HFFc6 (cell line): ENCODE data around the gene C22orf42. TPM values are rescaled to one million over a fixed set of nuclear protein-coding genes. Genes with fewer than 3 reads are reported as not detected.

Source experiments
- DNase-seq: peaks from one replicate; pipeline ENCODE4 v3.0.0-alpha.2; 2018
- H3K27ac Mint-ChIP-seq: 2 replicates; pipeline ENCODE4 v1.8.0; 2020; ENCODE audit warnings: mild to moderate bottlenecking, mixed read lengths
- H3K27me3 Mint-ChIP-seq: 2 replicates; pipeline ENCODE4 v1.8.0; 2021; ENCODE audit warnings: mild to moderate bottlenecking, moderate library complexity, mixed read lengths; ENCODE audit not compliant: insufficient read depth
- H3K36me3 Mint-ChIP-seq: 2 replicates; pipeline ENCODE4 v1.8.0; 2021; ENCODE audit warnings: low read depth, mixed read lengths
- H3K4me1 Mint-ChIP-seq: 2 replicates; pipeline ENCODE4 v1.8.0; 2020; ENCODE audit warnings: low read depth, mixed read lengths
- H3K4me3 Mint-ChIP-seq: 2 replicates; pipeline ENCODE4 v1.8.0; 2020; ENCODE audit warnings: mild to moderate bottlenecking, moderate library complexity, mixed read lengths
- H3K9me3 Mint-ChIP-seq: 2 replicates; pipeline ENCODE4 v1.8.0; 2020; ENCODE audit warnings: mild to moderate bottlenecking, mixed read lengths
- long read RNA-seq: library from polyadenylated mRNA; unstranded; transcript quantifications from one replicate; pipeline ENCODE4 v2.0.0, GENCODE V29; 2019
- total RNA-seq, 6 experiments: library from RNA; stranded (reverse); fragmentation: NEBNext Ultra II Directional; extraction: Animal tissue kit (Norgen Biotek cat#: 25700); gene quantifications; 2 replicates in 1 of 6; 3 replicates in 5 of 6; pipeline ENCODE4 v1.2.3, GENCODE V29; 2021
- TF ChIP-seq, protein P1 (sequence below): fragments of 200-600 bp; sonication (generic); IDR thresholded peaks from 2 replicates; pipeline ENCODE4 v1.5.0; 2021; ENCODE audit warnings: antibody characterized with exemption, mild to moderate bottlenecking

The C22orf42 gene, protein sequence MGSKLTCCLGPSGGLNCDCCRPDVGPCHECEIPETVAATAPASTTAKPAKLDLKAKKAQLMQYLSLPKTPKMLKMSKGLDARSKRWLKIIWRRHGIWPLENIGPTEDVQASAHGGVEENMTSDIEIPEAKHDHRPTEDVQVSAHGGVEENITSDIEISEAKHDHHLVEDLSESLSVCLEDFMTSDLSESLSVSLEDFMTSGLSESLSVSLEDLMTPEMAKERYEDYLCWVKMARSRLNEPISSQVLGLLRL
- not detected for total RNA-seq
- long read RNA-seq = 0 reads

DNA sequence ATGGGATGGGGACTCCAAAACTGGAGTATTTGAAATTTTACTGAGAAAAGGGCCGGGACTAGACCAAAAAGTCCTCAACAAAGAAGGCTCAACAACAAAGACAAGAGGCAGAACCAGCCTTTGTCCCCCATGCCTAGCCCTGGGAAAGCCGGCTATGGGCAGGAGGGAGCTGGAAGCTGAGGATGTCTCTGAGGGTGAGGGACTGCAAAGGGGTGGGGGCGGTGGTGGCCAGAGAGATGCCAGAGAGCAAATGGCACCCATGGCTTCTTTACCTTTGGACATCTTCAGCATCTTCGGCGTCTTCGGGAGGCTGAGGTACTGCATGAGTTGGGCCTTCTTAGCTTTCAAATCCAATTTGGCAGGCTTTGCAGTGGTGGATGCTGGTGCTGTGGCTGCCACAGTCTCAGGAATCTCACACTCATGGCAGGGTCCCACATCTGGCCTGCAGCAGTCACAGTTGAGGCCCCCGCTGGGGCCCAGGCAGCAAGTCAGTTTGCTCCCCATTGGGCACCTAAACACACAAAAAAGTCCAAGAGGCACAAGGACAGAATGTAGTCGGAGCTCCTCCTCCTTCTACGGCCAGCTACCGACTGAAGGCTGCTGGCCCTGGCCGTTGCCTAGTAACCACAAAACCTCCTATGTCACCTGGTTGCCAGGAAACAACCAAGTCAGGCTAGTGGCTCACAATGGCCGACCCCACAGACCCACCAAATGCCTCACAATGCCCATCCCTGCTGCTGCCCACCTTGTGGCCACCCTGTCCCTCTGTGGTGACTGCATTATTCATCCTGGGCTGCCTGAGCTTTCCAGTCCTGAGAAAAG is at the start of gene C22orf42:
TSS of gene C22orf42 (minus strand) at position 592 of the 822 bp plus-strand sequence. CDS start at position 504, 88 bp downstream.
- H3K9me3 Mint-ChIP-seq = no peaks in the 10 kb centered on the region
- no peaks in the 10 kb centered on the region for H3K4me1 Mint-ChIP-seq
- TF ChIP-seq, protein P1, sequence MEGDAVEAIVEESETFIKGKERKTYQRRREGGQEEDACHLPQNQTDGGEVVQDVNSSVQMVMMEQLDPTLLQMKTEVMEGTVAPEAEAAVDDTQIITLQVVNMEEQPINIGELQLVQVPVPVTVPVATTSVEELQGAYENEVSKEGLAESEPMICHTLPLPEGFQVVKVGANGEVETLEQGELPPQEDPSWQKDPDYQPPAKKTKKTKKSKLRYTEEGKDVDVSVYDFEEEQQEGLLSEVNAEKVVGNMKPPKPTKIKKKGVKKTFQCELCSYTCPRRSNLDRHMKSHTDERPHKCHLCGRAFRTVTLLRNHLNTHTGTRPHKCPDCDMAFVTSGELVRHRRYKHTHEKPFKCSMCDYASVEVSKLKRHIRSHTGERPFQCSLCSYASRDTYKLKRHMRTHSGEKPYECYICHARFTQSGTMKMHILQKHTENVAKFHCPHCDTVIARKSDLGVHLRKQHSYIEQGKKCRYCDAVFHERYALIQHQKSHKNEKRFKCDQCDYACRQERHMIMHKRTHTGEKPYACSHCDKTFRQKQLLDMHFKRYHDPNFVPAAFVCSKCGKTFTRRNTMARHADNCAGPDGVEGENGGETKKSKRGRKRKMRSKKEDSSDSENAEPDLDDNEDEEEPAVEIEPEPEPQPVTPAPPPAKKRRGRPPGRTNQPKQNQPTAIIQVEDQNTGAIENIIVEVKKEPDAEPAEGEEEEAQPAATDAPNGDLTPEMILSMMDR = no peak
- H3K36me3 Mint-ChIP-seq = no peaks in the 10 kb centered on the region
- H3K27me3 Mint-ChIP-seq = peaks cover 15% of the 10 kb centered on the region
- DNase-seq = no peak
- no peak within 1 kb of the TSS for H3K4me3 Mint-ChIP-seq
- H3K27ac Mint-ChIP-seq = no peak within 1 kb of the TSS

DNA sequence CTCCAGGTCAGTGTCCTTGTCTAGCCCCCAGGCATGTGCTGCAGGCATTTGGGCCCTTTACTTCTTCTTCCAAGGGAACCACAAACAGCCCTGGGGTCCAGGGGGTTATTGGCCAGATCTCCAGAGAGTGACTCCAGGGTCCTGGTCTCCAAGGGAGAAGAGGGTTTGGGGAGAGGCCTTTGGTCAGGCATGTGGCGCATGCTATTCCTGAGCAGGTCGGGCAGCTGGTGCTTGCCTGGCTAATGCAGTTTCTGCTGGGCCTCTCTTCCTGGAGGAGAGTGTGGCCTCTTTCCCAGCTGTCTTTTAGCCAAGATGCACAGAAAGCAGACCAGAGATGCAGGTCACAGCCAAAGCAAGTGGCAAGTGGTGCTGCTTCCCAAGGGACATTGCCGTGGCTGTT is 49.6 kb upstream of the C22orf42 start:
- Mint-ChIP-seq H3K9me3 (no peaks in the 10 kb centered on the region), H3K4me1 (peaks cover 7% of the 10 kb centered on the region), H3K4me3 (no peak overlapping the region), H3K27me3 (peaks cover 15% of the 10 kb centered on the region), H3K27ac (no peak overlapping the region), H3K36me3 (no peaks in the 10 kb centered on the region)
- no peak for DNase-seq
- TF ChIP-seq, protein P1 = no peak

DNA sequence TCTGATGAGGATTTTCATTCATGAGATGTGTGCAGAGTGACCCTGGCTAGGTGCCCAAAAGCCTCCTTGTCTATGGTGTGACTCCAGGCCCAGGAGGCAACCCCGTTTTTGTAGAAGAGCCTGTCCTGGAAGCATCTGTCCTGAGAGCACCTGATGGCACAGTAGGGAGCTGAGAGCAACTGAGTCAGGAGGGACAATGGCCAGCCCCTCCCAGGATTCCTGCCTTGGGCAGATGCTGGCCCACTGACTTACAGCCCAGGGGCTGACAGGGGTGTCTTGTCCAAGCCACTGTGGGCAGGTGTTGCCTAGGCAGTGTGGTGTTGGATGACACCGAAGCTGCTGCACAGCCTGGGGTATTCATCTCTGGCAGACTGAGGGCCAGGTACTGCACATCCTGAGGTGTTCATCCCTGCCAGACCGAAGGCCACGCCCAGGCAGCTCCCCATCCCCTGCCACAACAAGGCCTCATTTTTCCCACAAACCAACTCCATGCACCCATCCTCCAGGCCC is 48.9 kb upstream of the C22orf42 start:
- Mint-ChIP-seq H3K27ac (no peak overlapping the region), H3K9me3 (no peaks in the 10 kb centered on the region), H3K4me1 (peaks cover 7% of the 10 kb centered on the region), H3K27me3 (peaks cover 21% of the 10 kb centered on the region), H3K4me3 (no peak overlapping the region), H3K36me3 (no peaks in the 10 kb centered on the region)
- TF ChIP-seq, protein P1 = no peak
- no peak for DNase-seq

DNA sequence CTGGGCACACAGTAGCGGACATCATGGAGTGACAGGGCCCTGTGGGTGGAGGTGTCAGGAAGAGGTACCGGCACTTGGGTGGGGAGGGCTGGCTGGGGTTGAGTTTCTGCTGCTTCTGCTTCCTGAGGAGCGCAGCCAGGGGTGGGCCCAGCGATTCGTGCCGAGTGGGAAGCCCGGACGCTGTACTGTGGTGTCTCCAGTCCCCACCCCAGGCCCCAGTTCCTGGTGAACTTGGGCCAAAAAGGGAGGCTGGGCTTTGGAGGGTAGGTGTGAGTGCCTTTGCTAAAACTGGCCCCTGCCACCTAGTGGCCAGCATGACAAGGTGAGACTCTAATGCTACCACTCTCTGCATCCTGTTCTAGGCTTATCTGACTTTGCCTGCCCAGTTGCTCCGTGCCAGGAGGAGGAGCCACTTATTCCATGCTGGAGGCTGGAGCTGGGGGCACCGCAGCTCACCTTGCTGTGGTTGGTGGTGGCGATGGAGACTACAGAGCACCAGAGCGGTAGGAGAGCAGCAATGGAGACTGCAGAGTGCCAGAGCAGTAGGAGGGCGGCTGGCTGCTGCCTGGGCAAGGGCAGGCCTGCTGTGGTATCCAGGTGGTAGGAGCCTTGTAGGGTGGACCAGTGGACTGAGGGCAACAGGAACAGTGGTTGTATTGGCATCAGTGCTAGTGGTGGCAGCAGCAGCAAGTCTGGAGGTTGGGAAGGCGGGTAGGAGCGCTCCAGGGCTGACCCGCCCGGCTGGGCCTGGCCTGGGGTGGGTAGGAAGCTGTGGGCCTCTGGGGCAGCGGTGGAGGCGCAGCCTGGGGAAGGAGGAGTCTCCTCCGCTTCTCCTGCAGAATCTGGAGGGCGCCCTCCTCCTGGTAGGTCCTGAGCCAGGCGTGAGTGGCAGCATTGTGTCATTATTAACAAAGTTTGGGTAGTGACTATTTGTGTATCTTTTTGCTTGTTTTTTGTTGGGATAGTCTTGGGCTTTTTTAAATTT is 48.0 kb upstream of the C22orf42 start:
- Mint-ChIP-seq H3K4me3 (no peak overlapping the region), H3K27ac (no peak overlapping the region), H3K27me3 (peaks cover 26% of the 10 kb centered on the region), H3K4me1 (peaks cover 7% of the 10 kb centered on the region), H3K9me3 (no peaks in the 10 kb centered on the region), H3K36me3 (no peaks in the 10 kb centered on the region)
- TF ChIP-seq, protein P1 = peak; percentile 77
- DNase-seq = no peak
